GM12875 (cell line): ENCODE results near the gene HMGB1.

Source experiments
- H3K4me3 ChIP-seq: one replicate; pipeline ENCODE4 v1.5.1; 2011; ENCODE audit warnings: low read depth, low read length, control low read depth
- TF ChIP-seq, protein P1 (sequence below): IDR thresholded peaks from 2 replicates; pipeline ENCODE4 v1.5.1; 2011; ENCODE audit warnings: low read depth, mild to moderate bottlenecking, control low read depth, inconsistent platforms, low read length, moderate library complexity, borderline replicate concordance; ENCODE audit not compliant: insufficient read depth

Gene HMGB1

DNA sequence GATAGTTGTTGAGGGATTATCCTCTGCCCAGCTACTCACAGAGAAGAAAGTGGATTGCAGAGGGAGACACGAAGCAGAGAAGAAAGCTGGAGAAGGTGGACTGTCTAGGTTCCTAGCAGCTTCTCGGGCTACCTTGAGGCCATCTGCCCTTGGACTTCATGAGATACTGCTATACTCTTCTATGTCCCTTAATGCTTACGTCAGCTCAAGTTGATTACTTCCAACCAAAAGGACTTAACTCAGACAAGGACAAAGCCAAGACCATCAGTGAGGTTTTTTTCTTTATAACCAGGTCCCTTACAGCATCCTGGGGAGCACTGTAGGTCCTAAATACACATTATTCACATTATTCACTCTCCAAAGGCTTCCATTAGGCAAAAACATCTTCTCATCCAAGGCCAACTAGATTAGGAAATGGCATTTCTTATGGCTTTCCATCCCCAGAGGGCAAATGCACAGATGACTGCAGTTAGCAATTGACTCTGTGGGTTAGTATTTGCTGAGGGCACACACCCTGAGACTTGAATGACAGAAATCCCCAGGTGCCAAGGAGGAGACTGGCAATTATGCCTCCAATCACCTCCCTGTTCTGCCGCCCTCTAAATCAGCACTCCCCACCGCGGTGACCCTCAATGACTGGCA lies 47.5 kb downstream of the HMGB1 start:
- no peak overlapping the region for H3K4me3 ChIP-seq

DNA sequence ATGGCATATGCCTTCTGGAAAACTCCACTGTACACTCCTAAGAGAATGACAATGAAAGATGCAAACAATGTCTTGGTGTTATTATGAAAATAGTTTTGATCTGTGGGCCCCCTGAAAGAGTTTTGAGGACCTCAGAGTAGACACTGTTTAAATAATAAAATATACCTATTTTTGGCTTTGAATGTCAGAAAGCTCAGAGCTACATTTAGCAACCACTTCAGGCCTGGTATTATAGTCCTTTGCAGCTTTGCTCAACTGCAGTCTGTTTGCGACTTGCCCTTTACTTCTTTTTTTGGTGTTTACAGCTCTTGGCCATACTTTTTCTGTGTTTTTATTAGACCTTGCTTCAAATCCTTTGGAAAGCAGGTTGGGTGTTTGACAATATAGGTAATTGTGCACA lies 49.3 kb downstream of the HMGB1 start:
- no peak overlapping the region for H3K4me3 ChIP-seq
- TF ChIP-seq, protein P1, sequence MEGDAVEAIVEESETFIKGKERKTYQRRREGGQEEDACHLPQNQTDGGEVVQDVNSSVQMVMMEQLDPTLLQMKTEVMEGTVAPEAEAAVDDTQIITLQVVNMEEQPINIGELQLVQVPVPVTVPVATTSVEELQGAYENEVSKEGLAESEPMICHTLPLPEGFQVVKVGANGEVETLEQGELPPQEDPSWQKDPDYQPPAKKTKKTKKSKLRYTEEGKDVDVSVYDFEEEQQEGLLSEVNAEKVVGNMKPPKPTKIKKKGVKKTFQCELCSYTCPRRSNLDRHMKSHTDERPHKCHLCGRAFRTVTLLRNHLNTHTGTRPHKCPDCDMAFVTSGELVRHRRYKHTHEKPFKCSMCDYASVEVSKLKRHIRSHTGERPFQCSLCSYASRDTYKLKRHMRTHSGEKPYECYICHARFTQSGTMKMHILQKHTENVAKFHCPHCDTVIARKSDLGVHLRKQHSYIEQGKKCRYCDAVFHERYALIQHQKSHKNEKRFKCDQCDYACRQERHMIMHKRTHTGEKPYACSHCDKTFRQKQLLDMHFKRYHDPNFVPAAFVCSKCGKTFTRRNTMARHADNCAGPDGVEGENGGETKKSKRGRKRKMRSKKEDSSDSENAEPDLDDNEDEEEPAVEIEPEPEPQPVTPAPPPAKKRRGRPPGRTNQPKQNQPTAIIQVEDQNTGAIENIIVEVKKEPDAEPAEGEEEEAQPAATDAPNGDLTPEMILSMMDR, result no peak

More for the DNA sequence above, 47.5 kb downstream of the HMGB1 start:
- TF ChIP-seq, protein P1, result no peak

GRCh38 chr13:30415430-30416030 lies 50.2 kb downstream of the HMGB1 start:
- TF ChIP-seq, protein P1, result no peak
- H3K4me3 ChIP-seq, result no peak overlapping the region

DNA sequence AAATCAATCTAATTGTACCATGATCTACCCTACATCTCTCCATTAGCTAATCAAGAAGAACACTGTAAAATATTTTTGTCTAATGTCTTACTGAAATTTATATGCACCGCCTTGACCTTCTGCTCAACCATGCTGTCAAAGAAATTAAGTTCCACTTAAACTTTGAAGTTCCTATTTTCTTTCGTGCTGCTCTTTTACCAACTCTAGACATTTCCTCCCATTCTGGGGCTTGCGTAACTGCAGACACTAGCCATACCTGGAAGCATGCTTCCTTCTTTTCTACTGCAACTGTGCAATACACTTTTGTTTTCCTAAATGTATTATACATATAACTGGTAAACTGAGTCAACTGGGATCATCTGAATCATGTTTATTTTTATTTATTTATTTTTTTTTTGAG lies 51.9 kb downstream of the HMGB1 start:
- H3K4me3 ChIP-seq, result no peak overlapping the region
- TF ChIP-seq, protein P1, result no peak

GRCh38 chr13:30412346-30412745 lies 53.4 kb downstream of the HMGB1 start:
- TF ChIP-seq, protein P1, result no peak
- H3K4me3 ChIP-seq, result no peak overlapping the region

GRCh38 chr13:30410705-30411125 lies 55.0 kb downstream of the HMGB1 start:
- H3K4me3 ChIP-seq, result no peak overlapping the region
- TF ChIP-seq, protein P1, result no peak

DNA sequence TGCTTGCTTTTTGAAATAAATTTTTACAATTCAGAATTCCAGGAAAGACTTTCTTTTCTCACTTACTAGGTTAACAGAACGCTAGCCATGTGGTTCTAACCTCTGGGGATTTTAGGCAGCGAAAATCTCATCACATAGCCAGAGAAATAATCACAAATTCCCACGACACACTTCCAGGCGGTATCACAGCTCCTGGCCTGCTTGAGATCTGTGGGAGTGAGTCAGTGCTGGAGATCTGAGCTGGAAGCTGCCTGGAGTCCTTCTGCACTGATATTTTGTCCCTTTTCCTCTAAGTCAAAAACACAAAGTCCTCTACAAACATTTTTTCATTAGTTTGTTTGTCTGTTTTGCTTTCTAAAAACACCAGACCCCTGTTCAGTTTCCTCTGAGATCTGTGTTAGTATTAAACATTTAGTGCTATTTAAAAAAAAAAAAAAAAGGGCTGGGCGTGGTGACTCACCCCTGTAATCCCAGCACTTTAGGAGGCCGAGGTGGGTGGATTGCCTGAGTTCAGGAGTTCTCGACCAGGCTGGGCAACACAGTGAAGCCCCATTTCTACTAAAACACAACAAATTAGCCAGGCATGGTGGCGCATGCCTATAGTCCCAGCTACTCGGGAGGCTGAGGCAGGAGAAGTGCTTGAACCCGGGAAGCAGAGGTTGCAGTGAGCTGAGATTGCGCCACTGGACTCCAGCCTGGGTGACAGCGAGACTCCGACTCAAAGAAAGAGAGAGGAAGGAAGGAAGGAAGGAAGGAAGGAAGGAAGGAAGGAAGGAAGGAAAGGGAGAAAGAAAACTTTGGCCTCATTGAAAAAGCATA lies 55.6 kb downstream of the HMGB1 start:
- TF ChIP-seq, protein P1, result no peak
- H3K4me3 ChIP-seq, result no peak overlapping the region
